Measurements from ENCODE around the gene ARF1.

ARF1 gene

DNA sequence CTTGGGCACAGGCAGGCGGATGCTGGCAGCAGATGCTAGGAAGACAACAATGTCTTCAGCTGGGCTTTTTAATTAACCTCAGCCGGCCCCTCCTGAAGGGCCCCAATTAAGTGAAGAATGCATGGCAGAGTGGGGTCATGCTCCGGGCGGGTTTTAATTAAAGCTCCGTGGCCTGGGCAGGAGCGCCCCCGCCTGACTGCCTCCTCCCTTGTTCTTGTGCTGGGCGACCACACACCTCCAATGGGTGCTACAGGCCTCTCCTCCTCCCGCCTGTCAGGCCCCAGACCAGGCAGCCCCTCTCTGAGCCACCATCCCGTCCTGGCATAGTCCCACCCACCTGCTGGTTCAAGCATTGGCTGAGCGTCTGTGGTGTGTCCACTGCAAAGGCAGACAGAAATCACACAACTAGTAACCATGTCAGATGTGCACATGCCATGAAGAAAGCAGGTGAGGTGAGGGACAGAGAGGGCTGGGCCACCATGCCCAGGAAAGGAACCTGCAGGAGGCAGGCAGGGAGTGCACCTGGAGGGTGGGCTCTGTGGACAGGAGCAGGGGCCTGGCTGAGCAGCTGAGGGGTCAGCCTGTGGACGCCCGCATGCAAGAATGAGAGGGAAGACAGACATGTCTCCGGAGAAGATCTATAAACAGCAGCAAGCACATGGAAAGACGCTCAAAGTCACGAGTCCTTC is 8.5 kb upstream of the ARF1 start:
- TF ChIP-seq TAF1 (IDR thresholded peaks at IDR 0.05; ENCODE audit: borderline replicate concordance, low read depth, low read length) = no peak
- TF ChIP-seq POLR2A (IDR thresholded peaks at IDR 0.05; ENCODE audit: low read depth, low read length) = no peak
- no peak for TF ChIP-seq POLR2AphosphoS5 (IDR thresholded peaks at IDR 0.05; ENCODE audit: low read depth, low read length)
- FAIRE-seq = no peak
- DNase-seq (ENCODE audit: insufficient read length) = no peak

DNA sequence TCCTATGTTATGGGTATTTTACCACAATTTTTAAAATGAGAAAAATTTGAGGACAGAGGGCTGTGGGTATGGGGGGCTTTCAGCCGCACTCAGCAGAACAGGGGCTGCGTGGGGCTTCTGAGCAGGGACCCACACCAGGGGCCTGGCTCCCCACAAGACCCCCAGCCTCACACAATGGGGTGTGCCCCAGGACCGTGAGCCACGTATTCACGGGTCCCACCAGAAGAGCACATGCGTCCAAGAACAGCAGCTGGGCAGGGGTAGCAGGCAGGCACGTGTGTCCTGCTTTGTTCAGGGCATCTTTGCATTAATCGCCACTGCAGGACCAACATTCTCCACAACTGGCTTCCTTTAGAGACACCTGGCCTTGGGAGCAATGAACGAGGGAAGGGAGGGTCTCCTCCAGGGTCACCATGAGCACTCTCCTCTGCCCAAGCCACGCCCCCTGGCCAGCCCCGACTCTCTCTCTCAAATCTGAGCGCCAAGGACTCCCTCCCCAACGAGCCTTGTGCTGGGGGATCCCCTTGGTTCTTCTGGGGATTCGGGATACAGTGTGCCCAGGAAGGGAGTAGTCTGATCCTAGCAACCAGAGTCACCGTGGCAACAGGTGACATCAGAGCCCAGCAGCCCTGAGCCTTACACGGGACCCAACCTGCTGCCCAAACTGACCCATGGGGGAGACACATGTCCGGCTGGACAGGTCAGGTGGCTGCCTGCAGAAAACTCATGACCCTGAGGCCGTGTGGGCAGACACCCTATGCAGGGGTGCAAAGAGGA is 7.4 kb upstream of the ARF1 start:
- DNase-seq (ENCODE audit: insufficient read length) (no peak), FAIRE-seq (no peak)
- no peak for TF ChIP-seq TAF1 (IDR thresholded peaks at IDR 0.05; ENCODE audit: borderline replicate concordance, low read depth, low read length)
- TF ChIP-seq POLR2A (IDR thresholded peaks at IDR 0.05; ENCODE audit: low read depth, low read length) = no peak
- TF ChIP-seq POLR2AphosphoS5 (IDR thresholded peaks at IDR 0.05; ENCODE audit: low read depth, low read length) = no peak

DNA sequence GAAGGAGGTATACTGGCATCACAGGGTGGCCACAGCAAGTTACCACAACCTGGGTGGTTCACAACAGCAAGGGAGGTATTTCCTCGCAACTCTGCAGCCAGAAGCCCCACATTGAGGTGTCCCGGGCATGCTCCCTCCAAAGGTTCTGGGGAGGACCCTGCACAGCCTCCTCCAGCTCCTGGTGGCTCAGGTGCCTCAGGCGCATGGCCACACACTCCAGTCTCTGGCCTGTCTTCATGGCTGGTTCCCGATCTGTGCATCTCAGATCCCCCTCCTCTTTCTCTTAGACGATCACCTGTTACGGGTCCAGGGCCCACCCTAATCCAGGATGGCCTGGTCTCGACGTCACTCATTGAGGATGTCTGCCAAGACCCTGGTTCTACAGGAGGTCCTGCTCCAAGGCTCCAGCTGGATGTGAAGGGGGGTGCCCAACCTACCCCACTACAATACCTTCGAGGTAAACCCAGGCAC is 6.7 kb upstream of the ARF1 start:
- TF ChIP-seq POLR2A (IDR thresholded peaks at IDR 0.05; ENCODE audit: low read depth, low read length) (no peak), POLR2AphosphoS5 (IDR thresholded peaks at IDR 0.05; ENCODE audit: low read depth, low read length) (no peak), TAF1 (IDR thresholded peaks at IDR 0.05; ENCODE audit: borderline replicate concordance, low read depth, low read length) (no peak)
- FAIRE-seq (no peak), DNase-seq (ENCODE audit: insufficient read length) (no peak)

DNA sequence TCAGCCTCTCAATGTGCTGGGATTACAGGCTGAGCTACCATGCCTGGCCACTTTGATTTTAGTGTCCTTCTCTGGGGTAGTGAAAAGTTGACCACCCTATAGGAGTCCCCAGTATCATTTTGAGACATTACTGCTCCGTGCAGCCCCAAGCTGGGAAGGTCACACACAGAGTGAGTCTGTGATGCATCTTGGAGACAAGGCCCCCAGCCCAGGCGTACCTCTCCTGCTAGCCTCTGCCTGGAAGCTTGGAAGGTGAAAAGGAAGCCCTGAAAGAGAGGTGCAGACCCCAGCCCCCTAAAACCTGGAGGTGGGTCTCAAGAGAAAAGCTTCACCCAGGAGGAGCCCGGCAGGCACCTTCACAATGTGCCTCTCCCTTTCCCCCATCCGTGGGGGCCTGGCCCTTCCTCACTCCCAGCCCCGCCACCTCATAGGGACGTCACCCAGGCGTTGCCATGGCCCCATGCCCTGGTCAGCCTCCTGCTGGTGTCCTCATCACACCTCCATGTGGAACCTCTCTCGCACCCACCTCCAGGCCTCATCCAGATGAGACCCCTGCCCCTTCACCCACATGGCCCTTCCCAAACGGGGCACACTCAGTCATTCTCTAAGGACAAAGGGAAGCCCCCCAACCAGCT is 5.6 kb upstream of the ARF1 start:
- DNase-seq (ENCODE audit: insufficient read length) (no peak), FAIRE-seq (no peak)
- TF ChIP-seq POLR2AphosphoS5 (IDR thresholded peaks at IDR 0.05; ENCODE audit: low read depth, low read length) = no peak
- TF ChIP-seq TAF1 (IDR thresholded peaks at IDR 0.05; ENCODE audit: borderline replicate concordance, low read depth, low read length) = no peak
- TF ChIP-seq POLR2A (IDR thresholded peaks at IDR 0.05; ENCODE audit: low read depth, low read length) = no peak

DNA sequence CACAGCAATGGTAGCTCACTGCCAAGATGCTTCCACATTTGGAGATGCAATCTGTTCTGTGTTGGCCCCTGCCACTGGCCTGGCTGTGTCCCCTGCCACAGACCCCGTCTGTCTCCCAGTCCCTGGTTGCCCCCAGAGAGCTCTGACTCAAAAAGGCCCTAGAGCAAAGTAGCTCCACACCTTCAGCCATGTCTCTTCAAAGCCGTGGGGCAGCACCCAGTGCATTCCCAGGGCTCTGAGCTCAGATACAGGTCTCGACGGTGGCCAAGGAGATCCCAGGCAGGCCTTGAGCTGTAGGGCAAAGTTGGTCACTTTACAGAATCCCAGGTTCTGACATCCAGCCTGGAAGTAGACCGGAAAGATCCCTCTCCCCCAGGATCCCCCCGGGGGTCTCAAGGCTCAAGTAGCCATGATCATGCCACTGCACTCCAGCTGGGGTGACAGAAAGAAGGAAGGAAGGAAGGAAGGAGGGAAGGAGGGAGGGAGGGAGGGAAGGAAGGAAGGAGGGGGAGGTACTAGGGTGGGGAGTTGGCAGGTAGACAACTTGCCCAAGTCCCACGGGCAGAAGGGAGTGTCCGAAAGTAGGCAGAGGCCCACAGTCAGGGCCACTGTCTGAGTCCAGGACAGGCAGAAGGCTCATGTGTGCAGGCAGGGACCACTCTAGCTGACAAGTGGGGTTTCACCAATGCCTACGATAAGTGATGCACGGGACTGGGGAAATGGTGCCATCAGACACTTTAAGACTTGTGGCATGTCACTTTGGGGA is 4.8 kb upstream of the ARF1 start:
- DNase-seq (ENCODE audit: insufficient read length) (no peak), FAIRE-seq (no peak)
- TF ChIP-seq TAF1 (IDR thresholded peaks at IDR 0.05; ENCODE audit: borderline replicate concordance, low read depth, low read length) = no peak
- TF ChIP-seq POLR2A (IDR thresholded peaks at IDR 0.05; ENCODE audit: low read depth, low read length) = no peak
- no peak for TF ChIP-seq POLR2AphosphoS5 (IDR thresholded peaks at IDR 0.05; ENCODE audit: low read depth, low read length)

DNA sequence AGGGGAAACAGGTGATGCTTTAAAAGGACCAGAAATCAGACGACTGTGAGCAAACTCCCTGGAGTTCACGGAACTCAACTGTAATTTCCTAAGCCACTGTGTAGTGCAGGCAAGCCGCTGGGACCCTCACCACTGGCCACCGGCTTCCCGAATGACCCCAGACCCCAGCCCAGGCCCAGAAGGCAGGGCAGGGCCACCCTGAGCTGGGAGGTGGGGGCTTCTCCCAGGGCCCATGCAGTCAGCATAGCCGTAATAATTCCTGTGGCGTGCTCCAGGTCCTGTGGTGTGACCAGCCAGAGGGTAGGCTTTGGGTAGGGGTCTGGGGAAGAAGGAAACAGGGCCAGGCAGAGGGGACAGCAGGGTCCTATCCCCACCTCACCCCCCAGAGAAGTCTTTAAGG is 3.5 kb upstream of the ARF1 start:
- no peak for TF ChIP-seq POLR2A (IDR thresholded peaks at IDR 0.05; ENCODE audit: low read depth, low read length)
- TF ChIP-seq TAF1 (IDR thresholded peaks at IDR 0.05; ENCODE audit: borderline replicate concordance, low read depth, low read length) = no peak
- TF ChIP-seq POLR2AphosphoS5 (IDR thresholded peaks at IDR 0.05; ENCODE audit: low read depth, low read length) = no peak
- no peak for DNase-seq (ENCODE audit: insufficient read length)
- FAIRE-seq = no peak

DNA sequence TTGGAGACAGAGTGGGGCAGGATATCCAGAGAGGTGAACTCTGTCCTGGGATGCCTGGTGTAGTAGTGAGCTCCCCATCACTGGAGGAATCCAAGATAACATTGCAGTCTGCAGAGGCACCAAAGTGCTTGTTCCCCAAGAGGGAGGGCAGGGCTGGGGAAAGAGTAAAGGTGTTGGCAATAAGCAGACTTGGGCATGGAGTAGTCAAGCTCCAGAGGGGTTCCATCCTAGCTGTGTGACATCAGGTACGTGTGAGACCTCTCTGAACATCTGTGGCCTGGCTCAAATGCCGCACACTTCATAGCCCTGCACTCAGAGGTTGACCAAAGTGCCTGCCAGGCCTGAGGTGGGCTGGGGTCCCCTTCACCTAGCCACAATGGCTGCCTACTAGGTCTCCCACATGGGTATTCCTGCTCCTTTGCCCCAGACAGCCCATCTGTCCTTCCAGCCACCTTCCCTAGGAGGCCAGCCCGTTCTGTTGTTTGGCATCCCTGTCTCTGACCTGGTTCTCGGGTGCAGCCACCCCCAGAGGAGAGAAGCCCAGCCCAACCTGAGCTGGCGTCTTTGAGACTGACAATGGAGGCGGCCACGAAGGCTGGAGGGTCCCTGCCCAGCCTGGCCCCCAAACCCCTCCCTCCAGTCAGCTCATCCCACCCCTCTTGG is 2.8 kb upstream of the ARF1 start:
- no peak for DNase-seq (ENCODE audit: insufficient read length)
- no peak for TF ChIP-seq TAF1 (IDR thresholded peaks at IDR 0.05; ENCODE audit: borderline replicate concordance, low read depth, low read length)
- TF ChIP-seq POLR2AphosphoS5 (IDR thresholded peaks at IDR 0.05; ENCODE audit: low read depth, low read length) = no peak
- TF ChIP-seq POLR2A (IDR thresholded peaks at IDR 0.05; ENCODE audit: low read depth, low read length) = no peak
- no peak for FAIRE-seq

DNA sequence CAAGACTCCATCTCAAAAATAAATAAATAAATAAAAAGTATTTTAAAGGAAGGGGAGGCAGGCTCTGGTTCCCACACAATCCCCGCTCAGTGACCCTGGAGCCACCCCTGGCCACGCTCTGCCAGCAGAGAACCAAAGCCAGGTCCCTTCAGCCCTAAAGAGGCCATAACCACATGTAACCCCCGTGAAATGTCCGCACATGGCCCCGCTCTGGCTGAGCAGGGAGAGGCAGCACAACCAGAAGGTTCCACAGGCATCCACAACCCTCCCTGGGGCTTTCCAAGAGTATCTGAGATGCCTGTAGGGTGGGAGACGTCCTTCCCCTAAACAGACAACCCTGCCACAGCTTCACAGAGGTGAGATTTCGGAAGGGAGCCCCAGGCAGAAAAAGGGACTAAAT is 1.4 kb upstream of the ARF1 start:
- no peak for DNase-seq (ENCODE audit: insufficient read length)
- no peak for FAIRE-seq
- TF ChIP-seq POLR2AphosphoS5 (IDR thresholded peaks at IDR 0.05; ENCODE audit: low read depth, low read length) (no peak), TAF1 (IDR thresholded peaks at IDR 0.05; ENCODE audit: borderline replicate concordance, low read depth, low read length) (no peak), POLR2A (IDR thresholded peaks at IDR 0.05; ENCODE audit: low read depth, low read length) (no peak)

DNA sequence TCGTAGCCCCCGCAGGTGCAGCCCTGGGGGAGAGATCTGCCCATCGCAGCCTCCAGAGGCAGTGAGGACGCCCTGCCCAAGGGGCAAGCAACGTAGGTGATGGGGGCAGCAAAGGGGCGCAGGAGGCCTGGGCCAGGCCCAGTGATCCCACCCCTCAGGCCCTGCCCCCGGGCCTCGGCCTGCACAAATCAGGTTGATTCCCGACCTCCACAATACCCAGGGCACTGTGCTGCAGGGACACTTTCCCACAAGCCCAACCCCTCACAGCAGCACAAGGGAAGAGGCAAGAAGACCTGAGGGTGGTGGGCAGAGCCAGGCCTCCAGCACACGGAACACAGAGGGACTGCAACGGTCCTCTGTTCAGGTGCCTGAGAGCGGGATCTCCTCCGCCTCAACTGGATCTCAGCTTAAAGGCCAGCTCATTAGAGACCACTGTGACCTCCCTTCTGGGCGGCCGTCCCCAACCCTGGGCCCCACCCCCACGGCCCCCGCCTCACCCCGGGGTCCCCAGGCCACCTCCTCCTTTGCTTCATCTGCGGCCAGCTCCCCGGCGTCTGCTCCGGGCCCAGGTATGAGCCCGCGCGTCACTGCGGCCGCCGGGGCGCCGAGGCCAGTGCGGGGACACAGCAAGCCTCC is 812 bp upstream of the ARF1 start:
- TF ChIP-seq TAF1 (IDR thresholded peaks at IDR 0.05; ENCODE audit: borderline replicate concordance, low read depth, low read length) = no peak
- TF ChIP-seq POLR2A (IDR thresholded peaks at IDR 0.05; ENCODE audit: low read depth, low read length) = no peak
- FAIRE-seq (no peak), DNase-seq (ENCODE audit: insufficient read length) (peak; percentile 44)

All from GM12892 (cell line).